GM12878 (cell line): Measurements from ENCODE around the gene AOPEP.

Experiments used
- BMI1 ChIP-seq: fragments of 450-650 bp; IDR thresholded peaks from 2 replicates; pipeline ENCODE4 v1.6.1; 2016; ENCODE audit warnings: mild to moderate bottlenecking, moderate library complexity, borderline replicate concordance
- CTCF ChIP-seq, 3 experiments: IDR thresholded peaks in 2 of 3; conservative IDR thresholded peaks in 1 of 3; 2 replicates each; pipeline ENCODE4 v1.5.1; 2011; ENCODE audit warnings: low read depth in 3 of 3, low read length in 3 of 3, mild to moderate bottlenecking in 3 of 3, control low read depth in 2 of 3, moderate library complexity in 2 of 3, inconsistent platforms in 1 of 3, mixed read lengths in 1 of 3; ENCODE audit not compliant: control insufficient read depth in 2 of 3, insufficient read depth in 1 of 3; ENCODE audit errors: extremely low read depth in 1 of 3
- GABPA ChIP-seq: IDR thresholded peaks from 2 replicates; pipeline ENCODE4 v1.6.1; 2014; ENCODE audit warnings: antibody characterized with exemption, low read depth, mild to moderate bottlenecking, inconsistent platforms

GRCh38 chr9:94687451-94687850 is 39.0 kb upstream of the AOPEP start:
- TF ChIP-seq BMI1 (no peak), CTCF (IDR thresholded peaks at IDR 0.05 in 2 of 3, conservative IDR thresholded peaks at IDR 0.05 in 1 of 3; ENCODE audit: control insufficient read depth in 2 of 3, extremely low read depth in 1 of 3, insufficient read depth in 1 of 3, low read depth in 3 of 3, low read length in 3 of 3) (no peak), GABPA (no peak)
